ENCODE data around the gene YARS1. TPM values are rescaled to one million over a fixed set of nuclear protein-coding genes. Genes with fewer than 3 reads are reported as not detected.

Gene YARS1
- total RNA-seq, 1 donor from 2014 or later: 73.2 TPM

- no peaks in the 10 kb centered on the region for H3K9me3 Mint-ChIP-seq (ENCODE audit: unreplicated experiment)
- H3K36me3 Mint-ChIP-seq (ENCODE audit: low read depth, unreplicated experiment): peaks cover 26% of the 10 kb centered on the region
- H3K4me3 Mint-ChIP-seq (ENCODE audit: unreplicated experiment): no peak overlapping the region
- peaks cover 14% of the 10 kb centered on the region for H3K4me1 Mint-ChIP-seq (ENCODE audit: unreplicated experiment)
- no peak for DNase-seq (ENCODE audit: low spot score)
- H3K27me3 Mint-ChIP-seq (ENCODE audit: unreplicated experiment): peaks cover 11% of the 10 kb centered on the region
- no peak for TF ChIP-seq CTCF (IDR thresholded peaks at IDR 0.05; ENCODE audit: unreplicated experiment)
- no peak overlapping the region for H3K27ac Mint-ChIP-seq (ENCODE audit: unreplicated experiment)
These were observed 44.7 kb downstream of the YARS1 start for GRCh38 chr1:32772281-32773017.

GRCh38 chr1:32771561-32772280, 45.4 kb downstream of the YARS1 start:
- Mint-ChIP-seq H3K27me3 (ENCODE audit: unreplicated experiment) (peaks cover 11% of the 10 kb centered on the region), H3K36me3 (ENCODE audit: low read depth, unreplicated experiment) (peaks cover 32% of the 10 kb centered on the region), H3K27ac (ENCODE audit: unreplicated experiment) (no peak overlapping the region), H3K4me3 (ENCODE audit: unreplicated experiment) (no peak overlapping the region), H3K9me3 (ENCODE audit: unreplicated experiment) (no peaks in the 10 kb centered on the region), H3K4me1 (ENCODE audit: unreplicated experiment) (peaks cover 20% of the 10 kb centered on the region)
- DNase-seq (ENCODE audit: low spot score): no peak
- no peak for TF ChIP-seq CTCF (IDR thresholded peaks at IDR 0.05; ENCODE audit: unreplicated experiment)

- H3K9me3 Mint-ChIP-seq (ENCODE audit: unreplicated experiment): no peaks in the 10 kb centered on the region
- TF ChIP-seq CTCF (IDR thresholded peaks at IDR 0.05; ENCODE audit: unreplicated experiment): no peak
- no peak for DNase-seq (ENCODE audit: low spot score)
- no peak overlapping the region for H3K4me3 Mint-ChIP-seq (ENCODE audit: unreplicated experiment)
- H3K4me1 Mint-ChIP-seq (ENCODE audit: unreplicated experiment): peaks cover 23% of the 10 kb centered on the region
- H3K27ac Mint-ChIP-seq (ENCODE audit: unreplicated experiment): no peak overlapping the region
- H3K36me3 Mint-ChIP-seq (ENCODE audit: low read depth, unreplicated experiment): peaks cover 32% of the 10 kb centered on the region
- H3K27me3 Mint-ChIP-seq (ENCODE audit: unreplicated experiment): peaks cover 11% of the 10 kb centered on the region
These were observed 46.2 kb downstream of the YARS1 start for GRCh38 chr1:32770741-32771548.

GRCh38 chr1:32770221-32770731, 46.9 kb downstream of the YARS1 start:
- no peak for DNase-seq (ENCODE audit: low spot score)
- no peak overlapping the region for H3K4me3 Mint-ChIP-seq (ENCODE audit: unreplicated experiment)
- no peaks in the 10 kb centered on the region for H3K9me3 Mint-ChIP-seq (ENCODE audit: unreplicated experiment)
- H3K36me3 Mint-ChIP-seq (ENCODE audit: low read depth, unreplicated experiment): peaks cover 28% of the 10 kb centered on the region
- H3K27me3 Mint-ChIP-seq (ENCODE audit: unreplicated experiment): peaks cover 11% of the 10 kb centered on the region
- peaks cover 22% of the 10 kb centered on the region for H3K4me1 Mint-ChIP-seq (ENCODE audit: unreplicated experiment)
- TF ChIP-seq CTCF (IDR thresholded peaks at IDR 0.05; ENCODE audit: unreplicated experiment): no peak
- no peak overlapping the region for H3K27ac Mint-ChIP-seq (ENCODE audit: unreplicated experiment)

Data from endothelial cell (in vitro differentiated cells).